Tibial nerve (tissue), 4 donors: ENCODE results near the gene RFC1.

Experiments used
- EP300 ChIP-seq, 2 donors: sonication (generic); formaldehyde crosslinking; IDR thresholded peaks; one replicate each; pipeline ENCODE4 v1.6.1; 2017; ENCODE audit warnings: antibody characterized with exemption in 2 of 2, mild to moderate bottlenecking in 1 of 2
- POLR2A ChIP-seq, 2 donors: fragments of 450-650 bp; IDR thresholded peaks; one replicate each; pipeline ENCODE4 v1.6.1; 2017; ENCODE audit warnings: antibody characterized with exemption in 2 of 2, mild to moderate bottlenecking in 2 of 2, moderate library complexity in 2 of 2
- TF ChIP-seq, protein P1 (sequence below), 5 experiments: fragments of 200-600 bp in 3 of 5; fragments of 450-650 bp in 2 of 5; sonication (generic) in 3 of 5; IDR thresholded peaks; one replicate each; pipeline ENCODE4 v1.5.1; 2016 to 2019; ENCODE audit warnings: antibody characterized with exemption in 5 of 5, mild to moderate bottlenecking in 3 of 5, moderate library complexity in 2 of 5

DNA sequence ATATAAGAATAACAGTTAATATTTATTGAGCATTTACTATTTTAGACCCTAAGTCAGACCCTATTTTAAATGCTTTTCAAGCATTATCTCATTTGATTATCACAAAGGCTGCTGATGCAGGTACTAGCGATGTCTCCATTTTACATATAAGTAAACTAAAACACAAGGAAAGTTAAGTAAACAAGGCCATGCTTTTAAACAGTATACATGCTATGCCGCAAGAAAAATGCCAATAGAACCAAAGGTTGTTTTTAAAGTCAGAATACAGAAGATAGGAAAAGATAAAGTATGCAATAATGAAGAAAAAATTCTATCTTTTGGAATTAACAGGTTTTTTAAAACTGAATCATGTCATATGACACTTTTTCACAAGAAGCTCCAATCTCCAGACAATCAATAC lies 26.2 kb downstream of the RFC1 start:
- TF ChIP-seq, protein P1, sequence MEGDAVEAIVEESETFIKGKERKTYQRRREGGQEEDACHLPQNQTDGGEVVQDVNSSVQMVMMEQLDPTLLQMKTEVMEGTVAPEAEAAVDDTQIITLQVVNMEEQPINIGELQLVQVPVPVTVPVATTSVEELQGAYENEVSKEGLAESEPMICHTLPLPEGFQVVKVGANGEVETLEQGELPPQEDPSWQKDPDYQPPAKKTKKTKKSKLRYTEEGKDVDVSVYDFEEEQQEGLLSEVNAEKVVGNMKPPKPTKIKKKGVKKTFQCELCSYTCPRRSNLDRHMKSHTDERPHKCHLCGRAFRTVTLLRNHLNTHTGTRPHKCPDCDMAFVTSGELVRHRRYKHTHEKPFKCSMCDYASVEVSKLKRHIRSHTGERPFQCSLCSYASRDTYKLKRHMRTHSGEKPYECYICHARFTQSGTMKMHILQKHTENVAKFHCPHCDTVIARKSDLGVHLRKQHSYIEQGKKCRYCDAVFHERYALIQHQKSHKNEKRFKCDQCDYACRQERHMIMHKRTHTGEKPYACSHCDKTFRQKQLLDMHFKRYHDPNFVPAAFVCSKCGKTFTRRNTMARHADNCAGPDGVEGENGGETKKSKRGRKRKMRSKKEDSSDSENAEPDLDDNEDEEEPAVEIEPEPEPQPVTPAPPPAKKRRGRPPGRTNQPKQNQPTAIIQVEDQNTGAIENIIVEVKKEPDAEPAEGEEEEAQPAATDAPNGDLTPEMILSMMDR (IDR thresholded peaks at IDR 0.05), result no peak
- TF ChIP-seq POLR2A (IDR thresholded peaks at IDR 0.05) (no peak), EP300 (IDR thresholded peaks at IDR 0.05) (no peak)
